Lung (tissue), 12 donors: Measurements from ENCODE around the gene AOAH. TPM values are rescaled to one million over a fixed set of nuclear protein-coding genes. Genes with fewer than 3 reads are reported as not detected.
"Not testable (repeated sequence)": the region's sequence is repeated elsewhere in the genome, so short reads cannot be mapped to it uniquely, and the experiment has no call there.

Source experiments
- ATAC-seq: fragments of 200-7000 bp; cut with Tn5 transposase; one replicate; pipeline ENCODE4 v1.9.1; 2020; ENCODE audit warnings: moderate number of reproducible peaks; ENCODE audit not compliant: insufficient read depth, low FRiP score
- DNase-seq, 3 donors: peaks; one replicate each; pipeline ENCODE4 v3.0.0-alpha.2; 2013 to 2017
- H3K27ac ChIP-seq, 2 donors: one replicate each; pipeline ENCODE4 v1.5.1; 2013; ENCODE audit warnings: mild to moderate bottlenecking in 2 of 2, moderate library complexity in 2 of 2, control low read depth in 1 of 2, inconsistent platforms in 1 of 2, low read depth in 1 of 2, low read length in 1 of 2
- H3K27me3 ChIP-seq, 3 donors: one replicate each; pipeline ENCODE4 v1.5.1; 2013; ENCODE audit warnings: low read length in 2 of 3; ENCODE audit not compliant: control insufficient read depth in 3 of 3, insufficient read depth in 3 of 3
- H3K36me3 ChIP-seq, 4 donors: one replicate each; pipeline ENCODE4 v1.5.1; 2013; ENCODE audit warnings: low read length in 4 of 4, mild to moderate bottlenecking in 1 of 4, moderate library complexity in 1 of 4; ENCODE audit not compliant: control insufficient read depth in 4 of 4, insufficient read depth in 4 of 4
- H3K4me1 ChIP-seq, 5 donors: one replicate each; pipeline ENCODE4 v1.5.1; 2013; ENCODE audit warnings: low read length in 5 of 5, mild to moderate bottlenecking in 2 of 5, moderate library complexity in 1 of 5; ENCODE audit not compliant: control insufficient read depth in 5 of 5, insufficient read depth in 5 of 5
- H3K4me3 ChIP-seq: one replicate; pipeline ENCODE4 v1.5.1; 2013; ENCODE audit warnings: mild to moderate bottlenecking, control low read depth, moderate library complexity
- H3K9ac ChIP-seq, 2 donors: one replicate each; pipeline ENCODE4 v1.5.1; 2013; ENCODE audit warnings: low read length in 2 of 2, control low read depth in 1 of 2; ENCODE audit not compliant: insufficient read depth in 1 of 2
- H3K9me3 ChIP-seq, 4 donors: one replicate each; pipeline ENCODE4 v1.5.1; 2013; ENCODE audit warnings: low read length in 3 of 4, mild to moderate bottlenecking in 1 of 4, moderate library complexity in 1 of 4; ENCODE audit not compliant: control insufficient read depth in 4 of 4, insufficient read depth in 3 of 4
- CTCF ChIP-seq: IDR thresholded peaks from 2 replicates; pipeline ENCODE4 v1.5.1; 2012; ENCODE audit warnings: mild to moderate bottlenecking; ENCODE audit errors: control extremely low read depth, extremely low read depth
- WGBS, 2 donors: extraction: QIAGEN DNeasy Blood & Tissue Kit; methylation state at CpG; one replicate each; pipeline ENCODE4 v1.1.7; 2013; 5-methylcytosine and 5-hydroxymethylcytosine counted together
- polyA plus RNA-seq, 2 donors: library from polyadenylated mRNA; stranded (reverse); fragments of 200-250 nt; gene quantifications; one replicate each; pipeline ENCODE4 v1.2.1, GENCODE V29; 2013
- total RNA-seq, 2 donors: library from RNA; depleted of rRNA in 1 of 2; stranded (reverse); fragments of >200 nt in 1 of 2; gene quantifications; one replicate each; pipeline ENCODE4 v1.2.1, GENCODE V29; 2014 to 2021
- donor health status: control.
- donor health status: control.
- donor health status: Bipolar disorder and iron deficiency.
- donor health status: healthy.
- donor health status: DM: yes; HTN: yes; CAD: no.

The AOAH gene
- total and polyA plus RNA-seq, 4 donors = 4.7 to 36.4 (median 29.0) TPM

- no peak overlapping the region for H3K9ac ChIP-seq
- peaks cover 0 to 2% (median 0%) of the 10 kb centered on the region in 4 donors for H3K9me3 ChIP-seq
- H3K27ac ChIP-seq = no peak overlapping the region
- no peak overlapping the region for H3K4me3 ChIP-seq
- H3K4me1 ChIP-seq = no peaks in the 10 kb centered on the region
- WGBS, 2 donors = 47 to 54% methylated on average over 4 of the region's 4 CpGs
- no peak for TF ChIP-seq CTCF
- H3K27me3 ChIP-seq = no peaks in the 10 kb centered on the region
- no peaks in the 10 kb centered on the region for H3K36me3 ChIP-seq
- DNase-seq (no peak), ATAC-seq (no peak)
Observed at GRCh38 chr7:36497775-36498174, 226.5 kb downstream of the AOAH start.

GRCh38 chr7:36497176-36497575, 227.1 kb downstream of the AOAH start:
- not testable (repeated sequence) for H3K36me3 ChIP-seq, H3K9ac ChIP-seq, H3K27ac ChIP-seq, H3K4me1 ChIP-seq, H3K9me3 ChIP-seq, H3K4me3 ChIP-seq, ATAC-seq, DNase-seq, H3K27me3 ChIP-seq
- 85 to 96% methylated on average over 6 of the region's 6 CpGs for WGBS, 2 donors

GRCh38 chr7:36496576-36496975, 227.7 kb downstream of the AOAH start:
- Histone ChIP-seq H3K36me3 (no peaks in the 10 kb centered on the region), H3K9me3 (peaks cover 0 to 2% (median 0%) of the 10 kb centered on the region in 4 donors), H3K27me3 (no peaks in the 10 kb centered on the region), H3K27ac (no peak overlapping the region), H3K9ac (no peak overlapping the region), H3K4me3 (no peak overlapping the region), H3K4me1 (no peaks in the 10 kb centered on the region)
- DNase-seq = no peak
- no peak for TF ChIP-seq CTCF
- 89 to 97% methylated on average over 6 of the region's 6 CpGs for WGBS, 2 donors
- ATAC-seq = no peak

DNA sequence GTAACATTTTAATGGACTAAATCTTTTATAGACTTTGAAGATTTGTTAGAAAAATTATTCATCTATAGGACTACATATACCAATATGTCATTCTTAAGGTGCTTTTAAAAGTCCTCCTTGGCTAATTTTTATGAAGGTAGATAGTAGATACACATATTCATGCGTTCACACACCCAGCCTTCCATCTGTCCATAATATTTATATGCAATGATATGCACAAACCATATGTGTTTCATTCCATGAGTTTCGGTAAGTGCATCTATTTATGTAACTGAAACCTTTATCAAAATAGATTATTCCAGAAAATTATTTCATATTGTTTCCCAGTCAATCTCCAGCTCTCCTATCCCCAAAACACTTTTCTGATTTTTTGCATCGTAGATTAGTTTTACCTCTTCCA, 233.0 kb downstream of the AOAH start:
- WGBS, 2 donors = 89 to 97% methylated on average over 3 of the region's 3 CpGs
- Histone ChIP-seq H3K9ac (no peak overlapping the region), H3K36me3 (no peaks in the 10 kb centered on the region), H3K27ac (no peak overlapping the region), H3K4me3 (no peak overlapping the region), H3K4me1 (peaks cover 0 to 7% (median 0%) of the 10 kb centered on the region in 5 donors), H3K9me3 (no peaks in the 10 kb centered on the region), H3K27me3 (no peaks in the 10 kb centered on the region)
- TF ChIP-seq CTCF = no peak
- DNase-seq (no peak), ATAC-seq (no peak)
